Measurements from ENCODE around the gene PSTPIP1.
A peak's percentile ranks its signal among the peaks of the same experiment; 100 is the strongest.

Gene PSTPIP1

DNA sequence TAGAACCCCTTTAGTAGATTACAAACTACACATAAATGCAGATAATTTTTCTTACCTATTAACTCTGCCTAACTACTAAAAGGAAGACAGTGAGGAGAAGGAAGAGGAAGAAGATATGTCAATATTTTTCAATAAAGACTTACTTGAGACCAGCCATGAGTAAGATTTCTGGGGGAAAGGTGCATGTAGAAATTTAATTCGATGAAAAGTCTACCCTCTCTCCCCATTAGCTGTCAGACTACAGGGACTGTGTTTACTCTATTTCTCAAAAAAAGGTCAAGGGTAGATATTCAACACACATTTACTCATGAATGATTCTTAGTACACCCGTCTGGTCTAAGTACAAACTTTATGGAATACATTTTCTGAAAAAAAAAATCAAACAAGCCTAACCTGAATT is 69.1 kb downstream of the PSTPIP1 start:
- Histone ChIP-seq H3K9me3 (ENCODE audit: control insufficient read depth, insufficient read depth, low read length) (no peaks in the 10 kb centered on the region), H3K36me3 (ENCODE audit: control insufficient read depth, insufficient read depth, low read length) (no peaks in the 10 kb centered on the region), H3K27me3 (ENCODE audit: control insufficient read depth, insufficient read depth, low read length) (no peaks in the 10 kb centered on the region), H3K4me3 (ENCODE audit: low read length) (no peak overlapping the region), H3K27ac (ENCODE audit: low read length) (no peak overlapping the region), H3K4me1 (ENCODE audit: control insufficient read depth, insufficient read depth, low read length) (no peaks in the 10 kb centered on the region)
- WGBS (ENCODE audit: insufficient coverage, insufficient read length): no CpG with 5 or more reads among the region's 2 CpGs
- DNase-seq (ENCODE audit: low read depth, low spot score): no peak

DNA sequence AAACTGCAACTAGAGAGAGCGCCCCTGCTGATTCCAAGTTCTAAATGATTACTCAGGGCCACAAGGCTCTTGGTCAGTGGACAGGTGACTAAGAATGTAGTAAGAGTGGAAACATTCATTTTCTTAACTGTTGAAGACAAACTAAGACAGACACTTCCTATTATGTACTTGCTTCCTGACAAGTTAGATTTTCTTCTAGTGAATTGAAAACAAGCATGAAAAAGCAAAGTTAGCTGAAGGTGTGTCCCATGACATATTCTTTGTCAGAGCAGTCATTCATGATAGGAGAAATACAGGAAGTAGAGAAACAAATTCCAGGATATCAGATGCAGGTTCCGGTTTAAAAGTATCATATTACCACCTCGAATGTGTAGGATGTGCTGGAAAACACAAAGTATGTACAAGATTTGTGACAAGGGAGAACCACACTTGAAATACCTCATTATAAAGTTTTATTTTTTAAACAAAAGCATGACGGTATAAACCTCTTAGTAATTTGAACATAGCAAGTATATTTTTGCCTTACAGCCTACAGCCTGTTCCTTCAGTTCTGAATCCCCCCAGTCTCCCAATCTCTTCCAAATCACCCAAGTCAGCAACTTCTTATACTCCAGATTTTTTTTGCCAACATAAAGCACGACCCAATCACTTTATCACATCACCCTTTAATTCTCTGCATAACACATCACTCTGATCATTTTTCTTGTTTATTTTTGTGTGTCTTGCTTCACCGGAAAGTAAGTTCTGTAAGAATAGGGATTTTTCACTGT is 69.8 kb downstream of the PSTPIP1 start:
- H3K27me3 ChIP-seq (ENCODE audit: control insufficient read depth, insufficient read depth, low read length): no peaks in the 10 kb centered on the region
- no peak overlapping the region for H3K4me3 ChIP-seq (ENCODE audit: low read length)
- no peak overlapping the region for H3K27ac ChIP-seq (ENCODE audit: low read length)
- no peak for DNase-seq (ENCODE audit: low read depth, low spot score)
- no peaks in the 10 kb centered on the region for H3K36me3 ChIP-seq (ENCODE audit: control insufficient read depth, insufficient read depth, low read length)
- no peaks in the 10 kb centered on the region for H3K9me3 ChIP-seq (ENCODE audit: control insufficient read depth, insufficient read depth, low read length)
- H3K4me1 ChIP-seq (ENCODE audit: control insufficient read depth, insufficient read depth, low read length): peaks cover 3% of the 10 kb centered on the region
- WGBS (ENCODE audit: insufficient coverage, insufficient read length): 100% methylated on average over 1 of the region's 6 CpGs

DNA sequence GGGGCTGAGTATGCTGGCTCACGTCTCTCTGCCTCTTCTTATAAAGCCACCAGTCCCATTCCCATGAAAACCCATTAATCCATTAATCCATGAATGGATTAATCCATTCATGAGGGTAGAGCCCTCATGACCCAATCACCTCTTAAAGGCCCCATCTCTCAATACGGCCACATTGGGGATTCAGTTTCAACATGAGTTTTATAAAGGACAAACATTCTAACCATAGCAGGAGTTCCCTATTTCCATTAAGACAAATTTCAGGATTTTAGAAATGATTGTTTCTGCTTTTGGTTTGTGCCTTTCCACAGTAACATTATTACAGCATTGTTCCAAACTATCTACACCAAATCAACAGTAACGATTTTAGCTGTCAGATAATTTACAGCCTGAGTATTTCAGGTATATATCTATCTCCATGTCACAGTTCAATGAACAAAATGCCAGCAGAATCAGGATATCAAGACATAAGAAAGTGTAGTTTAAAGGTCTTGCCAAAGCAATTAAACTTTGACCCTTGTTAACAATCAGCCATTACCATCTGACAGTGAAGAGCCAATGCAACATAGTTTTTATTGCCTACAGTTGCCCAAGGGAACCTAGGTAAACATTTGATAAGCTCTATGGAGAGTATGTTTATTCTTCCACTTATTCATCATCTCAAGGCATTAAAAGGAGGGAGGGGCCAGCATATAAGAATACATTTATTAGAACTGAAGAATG is 72.2 kb downstream of the PSTPIP1 start:
- Histone ChIP-seq H3K4me3 (ENCODE audit: low read length) (no peak overlapping the region), H3K9me3 (ENCODE audit: control insufficient read depth, insufficient read depth, low read length) (no peaks in the 10 kb centered on the region), H3K27ac (ENCODE audit: low read length) (no peak overlapping the region), H3K36me3 (ENCODE audit: control insufficient read depth, insufficient read depth, low read length) (no peaks in the 10 kb centered on the region), H3K4me1 (ENCODE audit: control insufficient read depth, insufficient read depth, low read length) (peaks cover 4% of the 10 kb centered on the region), H3K27me3 (ENCODE audit: control insufficient read depth, insufficient read depth, low read length) (no peaks in the 10 kb centered on the region)
- WGBS (ENCODE audit: insufficient coverage, insufficient read length): no CpG with 5 or more reads among the region's 3 CpGs
- no peak for DNase-seq (ENCODE audit: low read depth, low spot score)

DNA sequence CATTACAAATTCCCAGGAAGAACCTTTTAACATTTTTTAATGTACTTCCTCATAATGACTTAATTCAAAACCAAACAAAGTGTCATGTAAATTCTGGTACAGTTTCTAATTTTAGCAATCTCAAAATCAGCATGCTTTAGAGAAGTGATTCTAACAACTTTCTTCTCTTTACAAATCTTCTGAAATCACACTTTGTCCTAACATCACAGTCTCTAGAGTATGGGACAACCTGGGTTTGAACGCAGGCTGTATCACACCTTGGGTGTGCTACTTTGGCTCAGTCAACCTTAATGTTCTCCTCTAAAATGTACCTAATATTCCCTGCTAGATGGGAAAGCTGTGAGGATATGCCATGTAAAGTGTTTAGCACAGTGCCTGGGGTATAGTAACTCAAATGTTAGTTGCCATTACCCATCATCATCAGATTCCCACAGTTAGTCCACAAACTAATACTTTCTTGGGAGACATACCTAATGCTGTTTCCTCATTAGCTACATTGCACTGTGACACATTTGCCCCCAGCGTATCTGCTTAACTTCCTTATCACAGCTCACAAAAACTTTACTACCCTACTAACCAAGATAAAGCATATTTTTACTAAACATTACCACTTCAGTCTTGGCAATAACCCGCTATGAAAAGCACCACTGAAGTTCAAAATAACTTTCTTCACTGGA is 72.9 kb downstream of the PSTPIP1 start:
- Histone ChIP-seq H3K27ac (ENCODE audit: low read length) (no peak overlapping the region), H3K9me3 (ENCODE audit: control insufficient read depth, insufficient read depth, low read length) (no peaks in the 10 kb centered on the region), H3K36me3 (ENCODE audit: control insufficient read depth, insufficient read depth, low read length) (no peaks in the 10 kb centered on the region), H3K4me3 (ENCODE audit: low read length) (no peak overlapping the region), H3K4me1 (ENCODE audit: control insufficient read depth, insufficient read depth, low read length) (peaks cover 4% of the 10 kb centered on the region), H3K27me3 (ENCODE audit: control insufficient read depth, insufficient read depth, low read length) (no peaks in the 10 kb centered on the region)
- no peak for DNase-seq (ENCODE audit: low read depth, low spot score)
- WGBS (ENCODE audit: insufficient coverage, insufficient read length): 100% methylated on average over 1 of the region's 3 CpGs

DNA sequence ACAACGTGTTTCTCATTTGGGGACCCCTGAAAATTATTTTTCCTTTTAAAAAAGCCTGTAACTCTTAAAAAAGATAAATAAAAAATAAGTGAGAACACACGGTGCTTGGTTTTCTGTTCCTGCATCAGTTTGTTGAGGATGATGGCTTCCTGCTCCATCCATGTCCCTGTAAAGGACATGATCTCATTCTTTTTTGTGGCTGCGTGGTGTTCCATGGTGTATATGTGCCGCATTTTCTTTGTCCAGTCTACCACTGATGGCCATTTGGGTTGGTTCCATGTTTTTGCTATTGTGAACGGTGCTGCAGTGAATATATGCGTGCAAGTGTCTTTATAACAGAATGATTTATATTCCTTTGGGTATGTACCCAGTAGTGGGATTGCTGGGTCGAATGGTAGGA is 73.7 kb downstream of the PSTPIP1 start:
- H3K4me1 ChIP-seq (ENCODE audit: control insufficient read depth, insufficient read depth, low read length): peaks cover 4% of the 10 kb centered on the region
- no peak overlapping the region for H3K4me3 ChIP-seq (ENCODE audit: low read length)
- H3K27me3 ChIP-seq (ENCODE audit: control insufficient read depth, insufficient read depth, low read length): no peaks in the 10 kb centered on the region
- H3K36me3 ChIP-seq (ENCODE audit: control insufficient read depth, insufficient read depth, low read length): no peaks in the 10 kb centered on the region
- WGBS (ENCODE audit: insufficient coverage, insufficient read length): no CpG with 5 or more reads among the region's 7 CpGs
- no peaks in the 10 kb centered on the region for H3K9me3 ChIP-seq (ENCODE audit: control insufficient read depth, insufficient read depth, low read length)
- no peak overlapping the region for H3K27ac ChIP-seq (ENCODE audit: low read length)
- DNase-seq (ENCODE audit: low read depth, low spot score): no peak

DNA sequence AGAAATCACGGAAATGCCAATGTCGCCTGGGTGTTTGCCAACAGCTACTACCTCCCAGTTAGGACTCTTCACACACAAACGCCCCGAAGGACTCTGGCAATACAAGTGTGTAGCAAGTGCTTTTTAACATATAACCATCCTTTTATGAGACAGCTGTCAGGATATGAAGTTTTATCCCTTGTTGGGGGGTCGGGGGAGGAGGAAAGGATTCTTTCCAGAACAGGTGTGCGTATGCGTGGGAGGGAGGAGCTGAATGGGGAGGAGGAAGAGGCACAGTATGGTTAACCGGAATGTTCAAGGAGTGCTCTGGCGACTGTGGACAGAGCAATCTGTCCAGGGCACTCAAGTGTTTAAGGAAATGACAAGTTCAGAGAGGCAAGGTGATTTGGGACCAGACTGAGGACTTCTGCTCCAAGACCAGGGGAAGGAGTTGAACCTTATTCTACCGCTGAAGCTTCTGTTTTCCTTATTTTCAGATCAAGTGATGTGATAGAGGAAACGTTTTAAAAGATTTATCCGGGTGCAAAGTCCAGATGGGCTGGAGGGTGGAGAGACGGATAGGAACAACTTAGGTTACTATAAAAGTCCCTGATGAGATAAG is 74.7 kb downstream of the PSTPIP1 start:
- no peak for DNase-seq (ENCODE audit: low read depth, low spot score)
- Histone ChIP-seq H3K4me3 (ENCODE audit: low read length) (peak overlapping the region; percentile 8; the same call in 1 of the 2 replicates), H3K27me3 (ENCODE audit: control insufficient read depth, insufficient read depth, low read length) (no peaks in the 10 kb centered on the region), H3K4me1 (ENCODE audit: control insufficient read depth, insufficient read depth, low read length) (peaks cover 4% of the 10 kb centered on the region), H3K36me3 (ENCODE audit: control insufficient read depth, insufficient read depth, low read length) (no peaks in the 10 kb centered on the region), H3K27ac (ENCODE audit: low read length) (no peak overlapping the region), H3K9me3 (ENCODE audit: control insufficient read depth, insufficient read depth, low read length) (no peaks in the 10 kb centered on the region)
- no CpG with 5 or more reads among the region's 13 CpGs for WGBS (ENCODE audit: insufficient coverage, insufficient read length)

DNA sequence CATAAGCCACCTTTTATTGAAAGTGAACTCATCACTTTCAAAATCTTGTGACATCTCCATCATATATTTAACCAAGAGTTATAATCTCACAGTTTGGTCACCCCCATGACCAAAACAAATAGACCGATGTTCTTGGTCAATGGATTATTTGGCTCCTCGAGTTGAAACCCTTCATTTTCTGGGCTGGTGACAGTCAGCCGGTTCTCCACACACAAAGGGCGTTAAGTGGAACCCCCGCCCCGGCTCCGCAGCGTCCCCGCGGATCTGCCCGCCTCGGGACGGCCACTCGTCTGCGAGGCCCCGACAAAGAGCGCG is 75.2 kb downstream of the PSTPIP1 start:
- Histone ChIP-seq H3K36me3 (ENCODE audit: control insufficient read depth, insufficient read depth, low read length) (no peaks in the 10 kb centered on the region), H3K4me1 (ENCODE audit: control insufficient read depth, insufficient read depth, low read length) (peaks cover 5% of the 10 kb centered on the region), H3K4me3 (ENCODE audit: low read length) (peak overlapping the region; percentile 80; the same call in 1 of the 2 replicates), H3K27me3 (ENCODE audit: control insufficient read depth, insufficient read depth, low read length) (no peaks in the 10 kb centered on the region), H3K9me3 (ENCODE audit: control insufficient read depth, insufficient read depth, low read length) (no peaks in the 10 kb centered on the region), H3K27ac (ENCODE audit: low read length) (no peak overlapping the region)
- no CpG with 5 or more reads among the region's 18 CpGs for WGBS (ENCODE audit: insufficient coverage, insufficient read length)
- DNase-seq (ENCODE audit: low read depth, low spot score): no peak

DNA sequence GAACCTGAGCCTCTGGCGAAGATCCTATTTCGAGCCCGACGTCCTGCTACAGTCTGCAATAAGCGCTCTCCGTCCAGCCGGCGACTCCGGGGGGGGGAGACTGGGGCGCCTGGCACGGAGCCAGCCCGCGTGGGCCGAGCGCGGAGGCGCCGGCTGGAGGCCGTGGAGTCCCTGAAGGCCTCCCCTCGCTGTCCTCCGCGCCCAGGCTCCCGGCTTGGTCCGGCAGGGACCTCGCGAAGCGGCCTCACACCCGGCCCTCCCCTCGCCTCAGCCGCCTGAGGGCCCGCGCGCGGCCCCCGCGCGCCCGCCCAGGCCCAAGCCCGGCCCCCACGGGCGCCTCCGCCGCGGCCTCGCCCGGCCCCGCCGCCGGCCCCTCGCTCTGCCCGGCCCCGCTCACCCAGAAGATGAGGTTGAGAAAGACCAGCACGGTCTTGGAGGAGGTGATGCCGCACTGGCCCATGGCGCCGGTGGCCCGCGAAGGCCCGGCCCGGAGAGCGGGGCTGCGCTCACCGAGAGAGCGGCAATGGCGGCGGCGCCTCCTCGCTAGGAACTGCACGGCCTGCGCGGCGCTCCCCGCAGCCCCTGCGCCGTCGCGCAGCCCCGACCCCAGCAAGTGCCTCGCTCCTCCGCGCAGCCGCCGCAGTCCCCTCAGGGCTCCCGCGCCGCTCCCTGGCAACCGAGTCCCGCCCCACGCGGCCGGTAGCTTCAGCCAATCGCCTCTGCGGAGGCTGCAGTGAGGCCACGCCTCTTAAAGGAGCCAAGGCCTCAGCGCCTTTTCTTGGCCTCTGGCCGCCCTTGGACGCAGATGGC is 75.8 kb downstream of the PSTPIP1 start, which contains the start of gene TSPAN3:
Gene TSPAN3, minus strand, starts transcription at position 615 of the 810 bp plus-strand sequence. Its CDS starts 155 bp downstream, at position 460.
- Histone ChIP-seq H3K27me3 (ENCODE audit: control insufficient read depth, insufficient read depth, low read length) (no peaks in the 10 kb centered on the region), H3K36me3 (ENCODE audit: control insufficient read depth, insufficient read depth, low read length) (no peaks in the 10 kb centered on the region), H3K4me1 (ENCODE audit: control insufficient read depth, insufficient read depth, low read length) (peaks cover 5% of the 10 kb centered on the region), H3K9me3 (ENCODE audit: control insufficient read depth, insufficient read depth, low read length) (no peaks in the 10 kb centered on the region), H3K4me3 (ENCODE audit: low read length) (peak within 1 kb of the TSS; percentile 80), H3K27ac (ENCODE audit: low read length) (no peak within 1 kb of the TSS)
- no CpG with 5 or more reads among the region's 97 CpGs for WGBS (ENCODE audit: insufficient coverage, insufficient read length)
- peak; percentile 75 for DNase-seq (ENCODE audit: low read depth, low spot score)

DNA sequence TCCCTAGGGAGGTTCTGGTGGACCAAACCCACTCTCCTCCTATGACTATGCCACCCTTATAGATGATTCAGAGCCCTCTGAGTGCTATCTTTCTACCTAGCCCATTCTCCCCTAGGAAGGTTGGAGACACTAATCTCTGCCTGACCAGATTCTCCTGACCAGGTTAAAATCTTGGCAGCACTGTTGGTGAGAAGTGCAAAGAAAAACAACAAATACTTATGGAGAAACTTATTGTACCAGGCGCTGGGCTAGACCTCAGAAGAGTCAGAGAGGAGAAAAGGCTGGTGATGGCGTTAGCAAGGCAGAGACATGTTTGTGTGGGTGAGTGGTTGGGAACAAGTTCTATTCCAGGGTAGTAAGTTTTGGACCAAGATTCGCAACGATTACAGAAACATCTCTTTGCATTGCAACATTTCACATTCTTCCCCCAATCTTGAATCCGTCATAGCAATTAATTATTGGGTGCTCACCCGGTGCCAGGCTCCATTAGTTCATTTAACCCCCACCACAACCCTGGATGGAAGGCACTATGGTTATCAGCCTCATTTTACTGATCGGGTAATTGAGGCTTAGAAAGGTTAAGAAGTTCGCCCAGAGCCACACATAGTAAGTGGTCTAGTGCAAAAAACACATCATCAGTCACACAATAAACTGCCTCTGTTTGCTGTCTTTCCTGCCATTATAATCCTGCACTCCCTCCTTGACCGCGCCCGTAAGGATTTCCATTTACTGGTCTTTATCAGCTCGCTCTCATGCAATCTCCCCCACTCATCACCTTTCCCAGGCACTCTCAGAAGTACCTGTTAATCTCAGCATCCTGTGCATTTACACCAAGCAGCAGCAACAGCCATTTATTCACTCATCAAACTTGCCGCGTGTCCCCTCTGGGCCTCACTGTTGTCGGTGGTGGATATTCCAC is 76.6 kb downstream of the PSTPIP1 start:
- no CpG with 5 or more reads among the region's 15 CpGs for WGBS (ENCODE audit: insufficient coverage, insufficient read length)
- no peak overlapping the region for H3K27ac ChIP-seq (ENCODE audit: low read length)
- no peaks in the 10 kb centered on the region for H3K27me3 ChIP-seq (ENCODE audit: control insufficient read depth, insufficient read depth, low read length)
- no peaks in the 10 kb centered on the region for H3K9me3 ChIP-seq (ENCODE audit: control insufficient read depth, insufficient read depth, low read length)
- H3K4me3 ChIP-seq (ENCODE audit: low read length): no peak overlapping the region; the same call in 1 of the 2 replicates
- no peaks in the 10 kb centered on the region for H3K36me3 ChIP-seq (ENCODE audit: control insufficient read depth, insufficient read depth, low read length)
- DNase-seq (ENCODE audit: low read depth, low spot score): no peak
- H3K4me1 ChIP-seq (ENCODE audit: control insufficient read depth, insufficient read depth, low read length): peaks cover 5% of the 10 kb centered on the region

All from iPS DF 6.9 (cell line).